Common myeloid progenitor, CD34-positive (primary cell): ENCODE data around the gene PLB1.

Source experiments
- CTCF ChIA-PET: fragments of 350-600 bp; sonication (Branson Sonifier 250); formaldehyde crosslinking; loops from one replicate; lab custom pipeline; 2021; ENCODE audit warnings: antibody characterized with exemption; lab: Charles Lee
- POLR2A ChIA-PET: fragments of 350-600 bp; sonication (Branson Sonifier 250); formaldehyde crosslinking; loops from one replicate; lab custom pipeline; 2021; ENCODE audit warnings: antibody characterized with exemption; lab: Charles Lee
- DNase-seq, 3 donors: peaks; one replicate each; pipeline versions ENCODE4 v3.0.0 to v3.0.0-alpha.2; 2013
- H3K27ac ChIP-seq, 2 experiments: 1 replicate in 1 of 2; 2 replicates in 1 of 2; pipeline ENCODE4 v1.7.0; 2013; ENCODE audit warnings: inconsistent platforms in 2 of 2, low read length in 2 of 2, mild to moderate bottlenecking in 2 of 2, low read depth in 1 of 2, moderate library complexity in 1 of 2; ENCODE audit not compliant: severe bottlenecking in 2 of 2, insufficient read depth in 1 of 2, poor library complexity in 1 of 2
- H3K27me3 ChIP-seq, 5 experiments: replicated peaks in 2 of 5; 1 replicate in 3 of 5; 2 replicates in 2 of 5; pipeline versions ENCODE4 v1.6.1 to v1.7.0; 2013; ENCODE audit warnings: low read length in 4 of 5, mild to moderate bottlenecking in 2 of 5, moderate library complexity in 2 of 5, inconsistent platforms in 1 of 5; ENCODE audit not compliant: insufficient read depth in 5 of 5, control insufficient read depth in 4 of 5
- H3K36me3 ChIP-seq, 4 experiments: 1 replicate in 2 of 4; 2 replicates in 2 of 4; pipeline versions ENCODE4 v1.6.1 to v1.7.0; 2013; ENCODE audit warnings: low read length in 3 of 4, control low read depth in 1 of 4, mild to moderate bottlenecking in 1 of 4; ENCODE audit not compliant: control insufficient read depth in 4 of 4, insufficient read depth in 4 of 4
- H3K4me1 ChIP-seq, 4 experiments: 1 replicate in 3 of 4; 2 replicates in 1 of 4; pipeline versions ENCODE4 v1.6.1 to v1.7.1; 2013; ENCODE audit warnings: low read length in 3 of 4, mild to moderate bottlenecking in 3 of 4, control low read depth in 1 of 4, inconsistent platforms in 1 of 4, moderate library complexity in 1 of 4; ENCODE audit not compliant: control insufficient read depth in 4 of 4, insufficient read depth in 4 of 4; ENCODE audit errors: control extremely low read depth in 1 of 4
- H3K4me3 ChIP-seq, 7 experiments: 1 replicate in 4 of 7; 2 replicates in 3 of 7; pipeline versions ENCODE4 v1.5.1 to v1.7.0; 2013; ENCODE audit warnings: mild to moderate bottlenecking in 7 of 7, low read length in 6 of 7, moderate library complexity in 6 of 7, inconsistent platforms in 2 of 7, low read depth in 2 of 7, control low read depth in 1 of 7; ENCODE audit not compliant: insufficient read depth in 4 of 7, control insufficient read depth in 1 of 7; ENCODE audit errors: extremely low read depth in 1 of 7
- H3K9me3 ChIP-seq, 5 experiments: 1 replicate in 4 of 5; 2 replicates in 1 of 5; pipeline versions ENCODE4 v1.6.1 to v1.7.1; 2013; ENCODE audit warnings: low read length in 4 of 5, mild to moderate bottlenecking in 2 of 5, inconsistent platforms in 1 of 5, low read depth in 1 of 5, moderate library complexity in 1 of 5; ENCODE audit not compliant: control insufficient read depth in 4 of 5, insufficient read depth in 2 of 5; ENCODE audit errors: control extremely low read depth in 1 of 5
- WGBS: methylation state at CpG from one replicate; pipeline ENCODE4 v1.1.5; 2013; ENCODE audit not compliant: insufficient coverage; 5-methylcytosine and 5-hydroxymethylcytosine counted together

PLB1 gene

GRCh38 chr2:28590496-28591301 is 94.8 kb downstream of the PLB1 start:
- CTCF ChIA-PET, result interaction anchor here (1.0 to 11.5 kb wide), 5 partner anchors 10 to 162 kb away, joined by 3 to 134 read pairs (median 3); partner anchors contain the start of gene PPP1CB

DNA sequence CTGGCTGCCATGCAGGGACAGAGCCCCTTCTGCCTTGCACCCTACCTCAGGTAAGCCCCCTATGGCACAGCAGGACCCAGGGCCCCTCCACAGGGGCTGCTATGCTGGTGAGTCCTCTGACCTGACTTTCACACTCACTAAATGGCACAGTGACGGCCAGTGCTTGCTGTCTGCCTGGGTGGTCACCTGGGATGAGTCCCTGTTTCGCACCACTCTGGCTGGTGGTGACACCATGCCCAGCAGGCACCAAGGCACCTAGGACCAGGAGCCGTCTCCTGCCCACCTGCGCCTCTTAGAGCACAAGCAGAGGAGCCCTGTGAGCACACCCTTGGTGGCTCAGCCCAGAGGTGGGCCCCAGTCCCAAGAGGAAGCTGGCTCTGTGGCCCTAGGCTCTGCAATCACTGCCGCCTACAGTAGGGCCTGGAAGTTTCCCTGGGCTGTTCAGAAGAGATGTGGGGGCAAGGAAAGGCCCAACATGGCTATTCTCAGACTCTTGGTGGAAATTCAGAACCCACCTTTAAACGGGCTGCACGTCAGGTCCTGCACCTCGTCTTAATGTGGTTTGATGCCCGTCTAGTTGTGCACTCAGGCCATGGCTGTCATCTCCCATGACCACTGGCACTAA is 96.0 kb downstream of the PLB1 start:
- no peaks in the 10 kb centered on the region for H3K9me3 ChIP-seq
- no peak for DNase-seq
- ChIA-PET POLR2A (no interaction called here), CTCF (interaction anchor here (1.0 to 11.5 kb wide), 7 partner anchors 12 to 170 kb away, joined by 3 to 134 read pairs (median 11); partner anchors contain the start of gene PPP1CB)
- WGBS, result 99% methylated on average over 9 of the region's 9 CpGs
- H3K4me1 ChIP-seq, result peaks cover 0 to 25% (median 9%) of the 10 kb centered on the region in 4 experiments
- no peaks in the 10 kb centered on the region for H3K36me3 ChIP-seq
- H3K27me3 ChIP-seq, result no peaks in the 10 kb centered on the region
- H3K4me3 ChIP-seq, result no peak overlapping the region
- no peak overlapping the region for H3K27ac ChIP-seq

More at GRCh38 chr2:28590496-28591301, 94.8 kb downstream of the PLB1 start:
- DNase-seq, result no peak
- H3K27ac ChIP-seq, result no peak overlapping the region
- no peaks in the 10 kb centered on the region for H3K9me3 ChIP-seq
- H3K36me3 ChIP-seq, result no peaks in the 10 kb centered on the region
- H3K4me3 ChIP-seq, result no peak overlapping the region
- 88% methylated on average over 13 of the region's 13 CpGs for WGBS
- H3K4me1 ChIP-seq, result peaks cover 0 to 27% (median 9%) of the 10 kb centered on the region in 4 experiments
- H3K27me3 ChIP-seq, result no peaks in the 10 kb centered on the region
- POLR2A ChIA-PET, result no interaction called here

- WGBS, result 100% methylated on average over 2 of the region's 3 CpGs
- ChIA-PET CTCF (interaction anchor here (0.8 to 11.5 kb wide), 10 partner anchors 9 to 169 kb away, joined by 3 to 134 read pairs (median 25); partner anchors contain the start of gene PPP1CB), POLR2A (no interaction called here)
- Histone ChIP-seq H3K27me3 (no peaks in the 10 kb centered on the region), H3K4me1 (peaks cover 0 to 19% (median 9%) of the 10 kb centered on the region in 4 experiments), H3K4me3 (no peak overlapping the region), H3K9me3 (no peaks in the 10 kb centered on the region), H3K27ac (no peak overlapping the region), H3K36me3 (no peaks in the 10 kb centered on the region)
- DNase-seq, result no peak
Observed at GRCh38 chr2:28592481-28592880, 96.6 kb downstream of the PLB1 start.

DNA sequence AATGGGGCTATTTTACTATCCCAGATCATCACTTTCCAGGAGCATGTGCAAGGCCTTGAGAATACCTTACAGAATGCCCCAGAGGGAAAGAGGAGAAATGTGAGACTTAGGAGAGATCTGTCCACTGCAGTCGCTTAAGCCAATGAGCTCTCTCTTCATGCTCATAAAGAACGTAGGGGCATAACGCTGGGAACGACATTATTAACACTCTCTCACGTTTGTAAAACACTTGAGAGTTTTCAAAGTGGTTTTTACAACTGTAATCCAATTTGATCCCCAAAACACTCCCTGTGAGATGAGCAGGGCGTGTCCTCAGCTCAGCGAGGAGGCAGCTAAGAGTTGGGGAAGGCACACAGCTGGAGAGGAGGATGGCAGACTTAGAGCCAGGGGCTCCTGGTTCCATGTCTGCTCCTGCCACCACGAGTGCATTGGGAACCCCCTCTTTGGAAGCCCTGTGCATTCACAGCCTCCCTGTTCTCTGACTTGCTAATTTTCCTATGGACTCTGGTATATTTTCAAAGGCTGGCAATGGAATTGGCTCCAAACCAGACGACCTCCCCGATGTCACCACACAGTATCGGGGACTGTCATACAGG is 97.4 kb downstream of the PLB1 start:
- H3K27me3 ChIP-seq, result no peaks in the 10 kb centered on the region
- no peak overlapping the region for H3K27ac ChIP-seq
- POLR2A ChIA-PET, result interaction anchor here (0.7 to 1.7 kb wide), 2 partner anchors 159 to 1214 kb away, joined by 7 to 9 read pairs; partner anchors contain the start of gene PPP1CB
- no peak overlapping the region for H3K4me3 ChIP-seq
- WGBS, result 94% methylated on average over 10 of the region's 11 CpGs
- H3K9me3 ChIP-seq, result no peaks in the 10 kb centered on the region
- peaks cover 0 to 11% (median 9%) of the 10 kb centered on the region in 4 experiments for H3K4me1 ChIP-seq
- CTCF ChIA-PET, result interaction anchor here (0.8 to 11.5 kb wide), 19 partner anchors 7 to 209 kb away, joined by 3 to 134 read pairs (median 9); partner anchors contain the start of gene PPP1CB
- H3K36me3 ChIP-seq, result no peaks in the 10 kb centered on the region
- DNase-seq, result no peak

- no peaks in the 10 kb centered on the region for H3K36me3 ChIP-seq
- H3K4me3 ChIP-seq, result peak overlapping the region in 1 of 7 experiments; percentile 29
- DNase-seq, result no peak
- 50% methylated on average over 5 of the region's 9 CpGs for WGBS
- no peaks in the 10 kb centered on the region for H3K9me3 ChIP-seq
- peaks cover 0 to 9% (median 8%) of the 10 kb centered on the region in 4 experiments for H3K4me1 ChIP-seq
- no peaks in the 10 kb centered on the region for H3K27me3 ChIP-seq
- no peak overlapping the region for H3K27ac ChIP-seq
- POLR2A ChIA-PET, result interaction anchor here (0.7 to 1.9 kb wide), 7 partner anchors 10 to 1214 kb away, joined by 3 to 9 read pairs (median 4); partner anchors contain the start of gene PPP1CB
- CTCF ChIA-PET, result interaction anchor here (0.7 to 11.5 kb wide), 31 partner anchors 8 to 300 kb away, joined by 3 to 134 read pairs (median 6); partner anchors contain the start of genes PPP1CB and WDR43
Observed at GRCh38 chr2:28594000-28594331, 98.1 kb downstream of the PLB1 start.

DNA sequence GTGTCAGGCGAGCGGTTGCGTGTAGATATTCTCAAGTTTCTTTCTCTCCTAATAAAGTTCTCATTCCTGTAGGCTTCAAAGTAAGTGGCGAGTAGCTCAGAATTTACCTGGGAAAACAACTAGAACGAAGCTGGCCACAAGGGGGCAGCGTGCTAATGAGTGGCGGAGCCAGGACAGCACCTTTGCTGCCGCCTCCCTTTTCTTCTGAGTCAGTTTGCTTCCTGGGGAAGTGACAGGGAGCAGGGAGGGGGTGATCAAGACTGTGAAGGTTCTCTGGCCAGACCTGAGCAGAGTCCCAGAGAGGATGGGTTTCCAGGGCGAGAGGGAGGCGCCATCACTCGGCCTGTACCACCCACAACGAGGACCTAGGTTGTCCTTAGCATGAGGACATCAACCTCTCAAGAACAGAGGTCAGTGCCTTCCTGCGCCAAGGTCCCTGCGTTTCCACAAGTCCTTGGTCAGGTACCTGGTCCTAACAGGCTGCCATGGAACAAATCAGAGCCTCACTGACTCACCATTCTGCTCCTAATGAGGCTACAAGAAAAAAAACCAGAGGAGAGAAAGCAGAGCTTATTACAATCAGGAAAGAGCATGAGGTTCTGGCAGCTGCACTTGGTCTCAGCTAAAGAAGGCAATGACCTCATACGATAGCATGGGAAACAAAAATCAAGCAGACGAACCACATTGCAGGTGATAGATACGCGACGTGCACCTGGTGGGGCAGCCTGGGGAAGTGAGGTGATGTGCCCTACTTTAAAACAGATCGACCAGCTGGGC is 98.7 kb downstream of the PLB1 start:
- H3K4me3 ChIP-seq, result peak overlapping the region in 3 of 7 experiments; percentile 19 to 29 (median 25)
- CTCF ChIA-PET, result interaction anchor here (0.7 to 11.5 kb wide), 40 partner anchors 8 to 300 kb away, joined by 3 to 134 read pairs (median 4); partner anchors contain the start of genes PPP1CB and WDR43
- H3K36me3 ChIP-seq, result no peaks in the 10 kb centered on the region
- H3K9me3 ChIP-seq, result no peaks in the 10 kb centered on the region
- peak; percentile 89 to 91 (median 90) for DNase-seq
- H3K27ac ChIP-seq, result no peak overlapping the region
- no peaks in the 10 kb centered on the region for H3K27me3 ChIP-seq
- H3K4me1 ChIP-seq, result peaks cover 0 to 9% (median 8%) of the 10 kb centered on the region in 4 experiments
- WGBS, result 27% methylated on average over 20 of the region's 20 CpGs
- POLR2A ChIA-PET, result interaction anchor here (0.8 to 1.9 kb wide), 6 partner anchors 10 to 163 kb away, joined by 3 to 9 read pairs (median 4); partner anchors contain the start of gene PPP1CB
